ENCODE measurements around the gene TEX36.
A peak's percentile ranks its signal among the peaks of the same experiment; 100 is the strongest.

Gene TEX36

DNA sequence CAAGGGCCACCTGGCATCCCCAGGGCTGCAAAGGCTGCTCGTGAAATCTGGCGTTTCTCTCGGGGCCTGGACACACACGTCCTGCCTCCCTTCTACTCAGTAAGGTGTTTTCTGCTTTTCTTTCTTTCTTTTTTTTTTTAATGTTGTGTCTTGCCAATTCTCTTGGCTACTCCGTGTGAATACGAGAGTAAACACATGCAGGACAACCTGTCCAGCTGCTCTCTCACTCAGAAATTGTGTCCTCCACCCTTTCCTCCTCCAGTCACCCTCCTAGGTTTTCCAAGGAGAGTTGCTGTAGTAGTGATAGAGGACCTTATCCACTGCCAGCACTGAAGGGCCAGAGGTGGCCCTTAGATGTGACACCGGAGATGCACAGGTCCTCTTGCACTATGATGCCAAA is 858 bp upstream of the TEX36 start:
- no peak overlapping the region for H3K27ac ChIP-seq
- CTCF ChIA-PET: no interaction called here
- DNase-seq (ENCODE audit: low spot score): no peak
- POLR2A ChIA-PET (ENCODE audit: low non-redundant PET): no interaction called here
- TF ChIP-seq, protein P1, sequence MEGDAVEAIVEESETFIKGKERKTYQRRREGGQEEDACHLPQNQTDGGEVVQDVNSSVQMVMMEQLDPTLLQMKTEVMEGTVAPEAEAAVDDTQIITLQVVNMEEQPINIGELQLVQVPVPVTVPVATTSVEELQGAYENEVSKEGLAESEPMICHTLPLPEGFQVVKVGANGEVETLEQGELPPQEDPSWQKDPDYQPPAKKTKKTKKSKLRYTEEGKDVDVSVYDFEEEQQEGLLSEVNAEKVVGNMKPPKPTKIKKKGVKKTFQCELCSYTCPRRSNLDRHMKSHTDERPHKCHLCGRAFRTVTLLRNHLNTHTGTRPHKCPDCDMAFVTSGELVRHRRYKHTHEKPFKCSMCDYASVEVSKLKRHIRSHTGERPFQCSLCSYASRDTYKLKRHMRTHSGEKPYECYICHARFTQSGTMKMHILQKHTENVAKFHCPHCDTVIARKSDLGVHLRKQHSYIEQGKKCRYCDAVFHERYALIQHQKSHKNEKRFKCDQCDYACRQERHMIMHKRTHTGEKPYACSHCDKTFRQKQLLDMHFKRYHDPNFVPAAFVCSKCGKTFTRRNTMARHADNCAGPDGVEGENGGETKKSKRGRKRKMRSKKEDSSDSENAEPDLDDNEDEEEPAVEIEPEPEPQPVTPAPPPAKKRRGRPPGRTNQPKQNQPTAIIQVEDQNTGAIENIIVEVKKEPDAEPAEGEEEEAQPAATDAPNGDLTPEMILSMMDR (conservative IDR thresholded peaks at IDR 0.05; ENCODE audit: low read depth): no peak

DNA sequence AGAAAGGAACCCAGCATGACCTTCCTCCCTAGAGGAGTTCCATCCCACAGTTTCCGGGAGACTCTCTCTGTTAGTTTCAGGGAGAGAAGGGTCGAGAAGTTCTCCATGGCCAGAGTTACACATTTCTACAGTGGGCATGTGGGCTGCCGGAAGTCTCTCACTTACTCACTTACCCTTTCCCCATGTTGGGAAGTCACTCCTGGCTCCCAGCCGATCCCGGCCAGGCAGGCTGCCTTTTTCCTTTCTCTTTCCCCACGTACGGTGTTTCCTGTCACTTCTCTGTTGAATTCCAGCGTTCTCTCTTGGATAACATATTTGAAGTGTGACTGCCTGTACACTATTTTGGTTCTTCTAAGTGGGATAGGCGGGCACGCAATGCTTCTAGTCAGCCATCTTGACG is 3.5 kb downstream of the TEX36 start:
- no peak overlapping the region for H3K27ac ChIP-seq
- no peak for DNase-seq (ENCODE audit: low spot score)
- ChIA-PET CTCF (no interaction called here), POLR2A (ENCODE audit: low non-redundant PET) (no interaction called here)
- TF ChIP-seq, protein P1 (conservative IDR thresholded peaks at IDR 0.05; ENCODE audit: low read depth): no peak

- TF ChIP-seq, protein P1 (conservative IDR thresholded peaks at IDR 0.05; ENCODE audit: low read depth): no peak
- ChIA-PET POLR2A (ENCODE audit: low non-redundant PET) (interaction anchor here (0.6 kb wide), 1 partner anchor 34 kb away, joined by 3 read pairs; no protein-coding TSS in a partner anchor), CTCF (no interaction called here)
- no peak overlapping the region for H3K27ac ChIP-seq
- DNase-seq (ENCODE audit: low spot score): no peak
These were observed 10.1 kb downstream of the TEX36 start for GRCh38 chr10:125672884-125673283.

GRCh38 chr10:125662584-125662983 is 20.4 kb downstream of the TEX36 start:
- H3K27ac ChIP-seq: no peak overlapping the region
- DNase-seq (ENCODE audit: low spot score): peak; percentile 30
- CTCF ChIA-PET: interaction anchor here (0.6 kb wide), 1 partner anchor 492 kb away, joined by 3 read pairs; no protein-coding TSS in a partner anchor

DNA sequence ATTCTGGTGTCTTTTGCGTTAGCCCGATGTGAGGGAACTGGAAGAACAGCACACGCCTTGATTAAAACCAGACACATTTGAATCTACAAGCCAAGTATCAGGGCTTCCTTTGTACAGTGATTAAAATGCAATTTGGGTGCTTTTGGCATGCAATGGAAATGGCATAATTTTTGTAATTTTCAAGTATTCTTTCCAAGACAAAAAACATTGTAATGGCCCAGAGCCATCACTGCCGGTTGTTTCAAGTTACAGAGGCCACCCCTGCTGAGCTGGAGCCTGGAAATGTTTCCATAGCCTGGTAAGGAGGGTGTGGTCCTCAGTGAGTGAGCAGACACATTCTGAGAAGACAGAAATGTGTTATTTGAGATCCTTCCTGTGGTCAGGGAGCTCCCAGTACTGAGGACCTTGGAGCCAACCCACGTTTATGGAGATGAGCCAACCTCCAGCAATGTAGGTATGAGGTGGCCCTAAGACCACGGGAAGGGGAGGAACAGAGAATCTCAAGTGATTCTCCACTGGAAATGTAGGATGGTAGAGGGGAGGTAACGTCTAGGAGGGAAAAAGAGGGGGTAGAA is 20.9 kb downstream of the TEX36 start:
- H3K27ac ChIP-seq: no peak overlapping the region
- peak; percentile 51 for DNase-seq (ENCODE audit: low spot score)
- ChIA-PET POLR2A (ENCODE audit: low non-redundant PET) (interaction anchor here (0.6 to 0.7 kb wide), 2 partner anchors 57 to 160 kb away, joined by 3 to 4 read pairs; partner anchors contain the start of gene EDRF1), CTCF (interaction anchor here (0.6 kb wide), 1 partner anchor 492 kb away, joined by 3 read pairs; no protein-coding TSS in a partner anchor)
- TF ChIP-seq, protein P1 (conservative IDR thresholded peaks at IDR 0.05; ENCODE audit: low read depth): no peak

More at GRCh38 chr10:125662584-125662983, 20.4 kb downstream of the TEX36 start:
- POLR2A ChIA-PET (ENCODE audit: low non-redundant PET): interaction anchor here (0.6 to 0.7 kb wide), 2 partner anchors 57 to 161 kb away, joined by 3 to 4 read pairs; partner anchors contain the start of gene EDRF1
- TF ChIP-seq, protein P1 (conservative IDR thresholded peaks at IDR 0.05; ENCODE audit: low read depth): no peak

DNA sequence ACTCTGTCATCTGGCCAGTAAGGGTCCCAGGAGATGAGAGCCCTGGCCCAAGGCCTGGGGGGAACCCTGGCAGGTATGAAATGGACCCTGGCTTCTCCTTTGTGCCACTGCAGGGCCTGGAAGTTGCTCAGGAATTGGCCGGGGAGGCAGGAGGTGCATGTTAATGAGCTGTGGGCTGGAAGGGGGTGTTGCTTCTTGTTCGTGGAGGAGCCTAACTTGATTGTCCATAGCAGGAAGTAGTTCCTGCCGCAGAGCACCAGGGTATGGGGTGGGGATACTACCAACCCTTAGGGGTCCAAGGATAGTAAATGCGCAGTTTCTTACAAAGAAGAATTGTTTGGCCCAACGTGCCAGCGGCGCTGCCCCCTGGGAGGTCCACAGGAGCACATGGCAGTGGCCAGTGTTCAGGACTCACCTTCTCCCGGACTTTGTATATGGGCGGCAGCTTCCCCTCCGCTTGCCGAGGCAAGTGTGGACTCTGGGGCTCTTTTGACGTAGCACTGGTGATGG is 21.5 kb downstream of the TEX36 start:
- POLR2A ChIA-PET (ENCODE audit: low non-redundant PET): no interaction called here
- H3K27ac ChIP-seq: no peak overlapping the region
- TF ChIP-seq, protein P1 (conservative IDR thresholded peaks at IDR 0.05; ENCODE audit: low read depth): no peak
- DNase-seq (ENCODE audit: low spot score): no peak
- CTCF ChIA-PET: no interaction called here
